Stimulated activated CD8-positive, alpha-beta memory T cell treated with anti-CD3 and anti-CD28 coated beads, Interleukin-12 subunit alpha, Interleukin-12 subunit beta, amount 100 ng/mL, for 1 hour (primary cell): ENCODE results near the gene TES.

Experiments
- DNase-seq: peaks from one replicate; pipeline ENCODE4 v3.0.0-alpha.2; 2020; ENCODE audit warnings: low read depth

Gene TES

DNA sequence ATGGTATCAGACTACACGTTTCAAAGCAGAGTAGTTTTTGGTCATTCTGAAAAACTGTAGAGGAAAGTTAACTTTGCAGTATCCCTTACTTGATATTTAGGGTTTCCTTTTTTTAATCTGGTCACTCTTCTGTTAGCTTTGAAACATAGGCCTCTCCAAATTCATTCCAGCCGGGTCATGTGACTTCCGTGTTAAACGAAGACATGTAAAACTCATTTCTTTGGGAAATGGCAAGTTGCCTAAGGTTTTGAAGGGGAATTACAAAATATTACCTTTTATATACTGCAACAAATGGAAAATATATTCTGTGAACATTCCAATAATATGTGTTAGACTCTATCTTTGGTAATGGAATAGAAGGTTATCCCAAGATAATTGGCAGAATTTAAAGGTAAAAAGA, 9.5 kb downstream of the TES start:
- no peak for DNase-seq

DNA sequence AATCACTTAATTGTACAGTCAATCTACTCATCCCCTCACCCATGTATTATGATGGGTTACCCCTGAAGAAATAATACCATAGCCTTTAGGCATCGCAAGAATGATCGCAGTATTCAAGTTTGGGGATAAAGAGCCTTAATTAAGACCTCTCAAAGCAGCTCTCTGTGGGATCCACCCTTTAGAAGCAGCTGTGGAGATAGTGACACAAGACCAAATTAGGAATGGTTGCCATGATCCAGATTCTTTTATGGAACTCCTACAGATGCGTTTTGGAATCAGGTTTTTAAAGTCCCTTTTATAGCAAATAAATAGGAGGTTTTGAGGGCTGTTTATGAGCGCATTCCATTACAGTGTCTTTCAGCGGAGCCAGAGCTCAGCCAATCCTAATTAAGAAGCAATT, 12.2 kb downstream of the TES start:
- DNase-seq = no peak

DNA sequence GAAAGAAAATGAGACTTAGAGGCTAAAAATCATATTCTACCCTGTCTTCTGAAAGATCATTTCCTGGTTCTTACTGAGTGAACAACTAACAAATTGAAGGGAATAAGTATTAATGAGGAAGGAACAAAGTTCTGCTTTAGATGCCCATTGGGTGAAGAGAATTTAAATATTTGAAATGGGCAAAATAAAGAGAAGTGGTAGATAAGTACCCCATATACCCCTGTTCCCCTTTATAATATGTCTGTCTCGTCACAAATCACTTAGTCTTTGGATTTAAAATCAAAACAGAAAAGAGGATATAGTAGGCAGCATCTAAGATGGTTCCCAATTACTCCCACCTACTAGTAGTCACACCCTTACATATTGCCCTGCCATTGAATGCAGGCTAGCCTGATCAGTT, 13.2 kb downstream of the TES start:
- no peak for DNase-seq

- no peak for DNase-seq
These were observed 14.3 kb downstream of the TES start for GRCh38 chr7:116224492-116225098.

DNA sequence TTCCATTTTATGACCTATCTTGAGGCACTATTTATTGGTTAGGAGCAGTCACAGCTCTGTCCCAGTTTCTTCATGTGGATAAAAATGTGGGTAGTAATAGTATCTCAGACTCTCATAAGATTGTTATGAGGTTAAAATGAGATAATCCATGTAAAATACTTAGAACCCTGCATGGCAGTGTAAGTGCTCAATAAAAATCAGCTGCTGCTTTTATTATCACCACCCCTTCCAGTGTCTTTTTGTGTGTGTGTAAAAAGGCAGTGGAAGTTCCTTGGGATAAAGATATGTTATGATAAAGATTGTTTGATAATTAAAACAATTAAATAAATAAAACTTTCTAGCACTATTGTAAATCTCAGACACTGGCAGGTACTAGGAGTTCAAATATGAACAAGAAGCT, 15.5 kb downstream of the TES start:
- no peak for DNase-seq

- no peak for DNase-seq
These were observed 16.3 kb downstream of the TES start for GRCh38 chr7:116226664-116227063.

- no peak for DNase-seq
These were observed 17.4 kb downstream of the TES start for GRCh38 chr7:116227678-116228239.

GRCh38 chr7:116228241-116228640, 17.9 kb downstream of the TES start:
- DNase-seq = no peak

DNA sequence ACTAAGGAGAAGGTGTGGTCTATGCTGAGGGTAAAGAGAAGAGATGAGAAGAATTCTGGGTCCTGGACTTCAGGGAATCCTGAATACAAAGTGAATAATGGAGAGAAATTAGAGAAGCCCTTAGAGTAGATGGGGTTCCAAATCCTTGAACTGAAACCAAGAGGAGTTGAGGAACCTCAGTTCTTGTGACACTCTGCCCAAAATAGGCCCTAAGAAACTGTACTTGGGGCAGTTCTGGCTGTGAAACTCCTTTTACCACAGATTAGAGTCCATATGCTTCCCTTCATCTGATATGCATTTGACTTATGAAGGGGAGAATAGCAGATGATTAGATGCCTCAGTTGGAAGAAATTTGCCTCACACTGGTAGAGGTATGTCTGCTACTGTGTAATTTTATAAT, 19.0 kb downstream of the TES start:
- DNase-seq = no peak

DNA sequence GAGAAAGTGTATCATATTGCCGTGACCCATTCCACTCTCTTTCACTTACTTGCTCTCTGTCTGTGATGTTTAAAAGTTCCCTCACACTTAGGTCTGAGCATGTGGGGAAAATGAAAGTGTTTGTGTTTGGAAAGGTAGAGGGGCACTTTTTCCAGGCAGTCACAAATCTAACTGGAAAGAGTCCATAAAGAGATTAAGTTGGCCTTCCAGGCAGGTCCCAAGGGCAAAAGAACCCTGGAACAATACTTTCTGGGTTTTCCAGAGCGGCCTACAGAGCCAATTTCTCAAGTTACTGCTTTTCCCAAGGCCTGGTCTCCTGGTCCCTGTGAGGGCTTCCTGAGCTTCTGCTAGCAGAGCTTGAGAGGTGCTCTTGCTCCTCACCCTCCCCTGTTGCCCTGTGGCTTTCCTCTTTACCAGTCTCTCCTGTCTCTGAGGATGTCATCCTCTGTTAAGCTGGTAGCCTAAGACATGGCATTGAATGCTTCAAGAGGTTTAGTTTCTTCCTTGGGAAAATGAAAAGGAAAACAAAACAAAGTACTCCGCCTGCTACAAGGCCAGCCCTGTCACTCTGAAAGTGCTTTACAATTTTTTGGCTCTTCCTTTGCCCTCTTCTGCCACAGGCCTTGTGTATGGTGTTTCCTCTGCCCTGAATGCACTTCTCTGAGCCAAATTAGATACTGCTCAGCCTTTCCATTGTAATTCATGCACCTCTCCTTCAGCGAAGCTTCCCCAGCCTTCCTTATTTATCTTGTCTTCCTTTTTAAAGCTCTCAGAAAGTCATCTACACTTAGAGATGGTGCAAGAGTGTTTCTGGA, 20.1 kb downstream of the TES start:
- DNase-seq = no peak

- DNase-seq = no peak
These were observed 21.2 kb downstream of the TES start for GRCh38 chr7:116231543-116231942.

DNA sequence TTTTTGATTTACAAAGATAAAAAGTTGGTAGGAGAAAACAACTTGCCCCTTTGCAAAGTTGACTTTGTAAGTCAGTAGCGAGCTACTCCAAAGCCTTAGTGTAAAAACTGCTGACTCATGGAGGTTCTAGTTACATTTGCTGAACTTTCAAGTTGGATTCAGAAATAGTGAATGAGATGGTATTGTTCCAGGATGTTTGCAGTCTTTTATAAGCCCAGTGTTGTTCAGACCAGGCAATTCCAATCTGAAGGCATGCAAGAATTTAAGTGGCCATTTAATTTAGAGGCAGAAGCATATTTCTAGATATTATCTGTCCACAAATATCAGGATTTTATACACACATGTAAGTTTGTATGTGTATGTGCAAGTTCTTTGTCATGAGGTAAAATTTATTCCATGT, 21.6 kb downstream of the TES start:
- DNase-seq = no peak

DNA sequence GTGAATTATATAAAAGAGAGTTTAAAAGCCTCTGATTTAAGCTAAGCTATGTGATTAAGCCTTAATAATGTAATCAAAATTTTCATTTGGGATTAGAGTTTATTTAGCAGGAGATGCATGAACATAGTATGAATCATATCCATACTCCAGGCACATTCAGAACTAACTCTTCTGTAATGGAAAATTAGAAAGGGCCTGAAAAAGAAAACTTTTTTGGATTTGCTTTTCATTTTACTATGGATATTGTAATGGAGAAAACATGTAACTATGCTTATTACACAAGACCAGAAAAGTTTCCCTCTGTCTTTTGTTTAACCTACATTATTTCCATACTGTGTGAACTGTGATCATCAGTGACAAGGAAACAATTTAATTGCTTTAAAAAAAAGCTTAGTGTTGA, 22.0 kb downstream of the TES start:
- DNase-seq = no peak

DNA sequence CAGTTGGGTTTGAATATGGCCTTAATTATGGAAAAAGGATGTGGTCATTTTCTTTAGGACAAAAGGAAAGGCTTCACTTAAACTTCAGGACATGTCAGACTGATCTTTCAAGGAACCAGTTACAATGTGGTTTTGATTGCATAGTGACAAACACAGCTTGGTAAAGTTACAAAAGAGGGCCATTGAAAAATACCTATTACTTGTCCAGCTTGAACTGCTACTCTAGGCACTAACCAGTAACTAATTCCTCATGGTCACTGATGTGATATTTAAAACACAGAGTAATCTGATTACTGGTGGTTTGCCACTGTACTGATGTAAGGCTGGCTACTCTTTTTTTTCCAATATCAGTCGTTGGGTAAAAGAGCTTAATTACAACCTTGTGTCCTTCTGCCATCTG, 22.6 kb downstream of the TES start:
- no peak for DNase-seq

GRCh38 chr7:116234517-116235200, 24.3 kb downstream of the TES start:
- no peak for DNase-seq

GRCh38 chr7:116235380-116235779, 25.0 kb downstream of the TES start:
- no peak for DNase-seq

- DNase-seq = peak; percentile 54
These were observed 25.8 kb downstream of the TES start for GRCh38 chr7:116236020-116236630.

- no peak for DNase-seq
These were observed 28.7 kb downstream of the TES start for GRCh38 chr7:116239020-116239419.

GRCh38 chr7:116239434-116239833, 29.1 kb downstream of the TES start:
- DNase-seq = no peak

GRCh38 chr7:116240024-116240668, 29.8 kb downstream of the TES start:
- DNase-seq = no peak

DNA sequence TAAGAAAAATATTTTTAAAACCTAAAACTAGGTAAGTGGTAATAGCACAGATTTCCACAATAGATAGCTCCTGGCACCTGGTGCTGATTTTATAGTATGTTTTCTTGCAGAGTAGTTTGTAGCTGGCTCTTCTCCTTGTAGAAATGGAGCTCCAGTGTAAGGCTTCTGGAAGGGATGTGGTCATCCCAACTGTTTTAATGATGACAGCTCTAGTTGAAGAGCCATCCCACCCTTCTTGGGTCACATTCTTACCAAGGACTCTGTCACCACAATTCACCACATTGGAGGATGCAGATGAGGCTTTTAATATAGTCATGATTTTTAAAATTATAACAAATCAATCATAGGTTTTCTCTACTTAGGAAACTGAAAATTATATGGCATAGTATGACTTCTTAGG, 31.0 kb downstream of the TES start:
- DNase-seq = no peak

- no peak for DNase-seq
These were observed 31.8 kb downstream of the TES start for GRCh38 chr7:116242178-116242577.
